SHP77 treated with DMSO at 0.1 percent for 48 hours (cell line): Measurements from ENCODE around the gene SH2D2A.

Experiments used
- DNase-seq: peaks from one replicate; lab custom pipeline; 2025; lab: John Stamatoyannopoulos, UW

Gene SH2D2A

DNA sequence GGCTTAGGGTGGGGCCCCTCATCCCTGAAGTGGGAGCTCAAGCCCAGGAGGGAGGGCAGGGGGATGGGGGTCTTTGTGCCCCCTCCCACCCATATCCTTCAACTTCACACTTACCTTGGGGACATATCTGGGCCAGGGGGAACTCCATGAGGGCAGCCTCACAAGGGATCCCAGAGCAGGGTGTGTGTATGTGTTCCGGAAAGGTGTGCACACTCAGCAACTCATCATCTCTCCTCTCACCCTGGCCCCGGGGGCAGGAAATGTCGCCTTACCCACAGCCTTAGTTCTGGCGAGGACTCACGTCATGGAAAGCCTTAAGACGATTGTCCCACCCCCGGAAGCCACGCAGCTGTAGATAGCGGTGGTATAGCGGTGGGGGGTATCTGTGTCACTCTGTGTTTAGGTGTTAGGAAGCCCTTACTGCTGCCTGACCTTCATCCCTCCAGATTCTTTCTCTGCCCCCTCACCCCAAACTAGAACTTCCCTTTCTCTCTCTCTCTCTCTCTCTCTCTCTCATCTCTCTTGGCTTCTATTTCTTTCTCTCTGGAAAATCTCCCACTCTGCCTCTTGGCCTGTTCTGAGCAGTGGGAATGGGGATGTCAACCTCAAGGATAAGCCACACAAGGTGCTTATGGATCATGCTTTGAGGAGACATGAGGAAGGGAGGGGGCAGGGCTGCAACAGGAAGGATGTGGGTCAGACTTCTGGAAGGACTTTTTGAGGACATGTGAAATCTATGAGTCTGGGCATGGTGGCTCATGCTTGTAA is at the start of gene SH2D2A:
SH2D2A (minus strand) TSS at position 288 of the 768 bp plus-strand sequence; CDS start at position 148, 140 bp downstream.
- DNase-seq, result no peak

DNA sequence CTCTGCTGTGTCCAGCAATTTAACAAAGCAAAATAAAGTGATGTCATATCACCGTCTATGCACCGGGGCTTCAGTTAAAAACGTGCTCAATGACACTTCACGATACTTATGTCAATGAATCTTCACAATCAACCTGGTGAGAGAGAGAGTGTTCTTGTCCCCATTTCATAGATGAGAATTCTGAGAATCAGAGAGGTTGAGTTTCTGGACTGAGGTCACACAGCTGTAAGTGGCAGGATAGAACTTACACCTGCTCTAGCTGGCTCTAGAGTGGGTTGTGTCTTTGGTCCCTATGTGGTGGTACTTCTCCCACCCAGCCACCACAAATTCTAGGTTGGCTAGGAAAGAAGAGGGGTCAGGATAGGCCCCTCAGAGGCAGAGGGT is 49.2 kb upstream of the SH2D2A start:
- no peak for DNase-seq

- no peak for DNase-seq
Observed at GRCh38 chr1:156865258-156865657, 48.6 kb upstream of the SH2D2A start.

DNA sequence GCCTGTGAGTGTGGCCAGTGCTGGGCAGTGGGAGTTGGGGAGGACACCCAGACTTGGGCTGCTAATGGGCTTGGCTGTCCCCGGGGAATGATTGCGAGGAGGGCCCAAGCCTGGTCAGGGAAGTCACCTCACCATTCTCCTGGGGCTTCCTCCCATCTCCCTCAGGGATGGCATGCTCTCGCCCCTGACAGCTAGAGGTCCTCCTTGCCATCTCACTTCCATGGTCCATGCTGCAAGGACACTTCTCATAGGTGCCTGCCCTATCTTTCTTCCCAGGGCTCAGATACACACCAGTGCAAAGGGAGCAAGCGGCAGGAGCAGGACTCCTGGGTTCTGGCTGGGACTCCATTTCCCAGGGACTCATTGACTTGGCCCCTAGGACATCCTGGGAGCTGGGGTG is 48.1 kb upstream of the SH2D2A start:
- no peak for DNase-seq

GRCh38 chr1:156863631-156864030 is 47.0 kb upstream of the SH2D2A start:
- DNase-seq, result no peak

DNA sequence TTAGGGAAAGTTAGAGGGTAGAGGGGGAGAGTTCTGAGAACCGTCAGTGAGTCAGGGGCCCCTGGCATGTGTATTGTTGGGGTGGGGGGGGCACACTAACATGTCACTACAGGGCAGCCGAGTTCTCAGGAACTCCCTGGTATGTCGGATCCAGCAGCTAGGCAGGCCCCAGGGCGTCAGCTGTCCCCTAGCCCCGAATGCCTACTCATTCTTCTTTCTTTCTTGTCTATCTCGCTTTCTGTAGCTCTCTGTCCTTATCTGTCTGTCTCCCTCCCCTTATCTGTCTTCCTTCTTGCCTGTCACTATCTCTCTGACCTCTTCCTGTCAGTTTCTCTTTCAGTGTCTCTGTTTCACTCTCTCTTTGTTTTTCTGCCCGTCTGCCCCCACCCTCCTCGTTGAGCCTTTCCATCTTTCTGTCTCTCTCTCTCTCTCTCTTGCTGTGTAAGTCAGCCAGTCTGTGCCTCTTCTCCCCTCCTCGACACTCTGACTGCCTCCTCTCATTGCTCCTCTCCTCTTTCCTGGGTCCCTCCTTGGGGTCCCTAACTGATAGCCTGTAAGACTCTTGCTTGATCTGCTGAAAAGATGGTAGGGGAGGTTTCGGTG is 46.5 kb upstream of the SH2D2A start:
- DNase-seq, result no peak

DNA sequence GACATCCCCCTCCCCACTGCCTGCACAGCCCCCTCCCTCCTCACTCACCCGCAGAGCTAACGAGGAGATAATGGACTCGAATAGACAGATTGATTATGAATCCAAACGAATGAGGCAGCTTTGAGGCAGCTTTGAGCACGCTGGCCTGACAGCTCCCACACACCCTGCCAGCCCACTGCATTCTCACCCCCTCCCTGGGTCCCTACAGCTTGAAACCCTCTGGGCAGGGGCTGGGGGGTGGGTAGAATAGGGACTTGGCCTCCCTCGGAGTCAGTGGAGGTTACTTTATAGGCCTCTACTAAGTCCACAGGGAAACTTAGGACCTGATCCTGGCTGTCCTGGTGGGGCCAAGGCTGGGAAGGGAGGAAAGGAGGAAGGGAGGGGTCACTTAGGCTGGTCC is 45.9 kb upstream of the SH2D2A start:
- no peak for DNase-seq

GRCh38 chr1:156860628-156861423 is 44.2 kb upstream of the SH2D2A start, which contains the start of gene NTRK1:
NTRK1 (plus strand) TSS chr1:156860865; CDS start chr1:156860935, 70 bp downstream.
- peak; percentile 59 for DNase-seq

GRCh38 chr1:156860113-156860627 is 43.5 kb upstream of the SH2D2A start:
- DNase-seq, result no peak

- no peak for DNase-seq
Observed at GRCh38 chr1:156859523-156860112, 43.0 kb upstream of the SH2D2A start.

GRCh38 chr1:156858959-156859522 is 42.4 kb upstream of the SH2D2A start, which contains the start of gene INSRR:
INSRR (minus strand) TSS chr1:156859117; CDS start chr1:156858621, 496 bp downstream.
- no peak for DNase-seq

- no peak for DNase-seq
Observed at GRCh38 chr1:156858555-156858956, 41.9 kb upstream of the SH2D2A start.

DNA sequence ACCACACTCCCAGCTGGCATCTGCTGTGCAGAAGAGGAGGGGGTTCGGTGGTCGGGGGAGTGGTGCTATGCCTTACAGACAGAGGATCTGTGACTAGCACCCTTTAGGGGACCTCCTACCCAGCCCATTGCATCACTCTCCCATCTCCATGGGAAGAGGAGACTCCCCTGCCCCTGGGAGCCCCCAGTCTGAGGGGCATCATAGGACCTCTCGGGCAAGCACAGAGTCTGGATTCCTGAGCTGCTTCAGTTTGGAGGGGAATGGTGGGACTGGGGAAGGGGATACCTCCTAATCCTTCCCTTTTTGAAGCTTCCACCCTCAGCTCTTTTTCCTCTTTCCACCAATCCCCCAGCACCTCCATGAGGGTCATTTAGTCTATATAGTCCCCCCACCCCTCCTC is 40.9 kb upstream of the SH2D2A start:
- DNase-seq, result no peak

GRCh38 chr1:156856282-156856785 is 39.7 kb upstream of the SH2D2A start:
- DNase-seq, result no peak

- DNase-seq, result no peak
Observed at GRCh38 chr1:156854634-156855033, 38.0 kb upstream of the SH2D2A start.

GRCh38 chr1:156853761-156854160 is 37.1 kb upstream of the SH2D2A start:
- DNase-seq, result no peak

- DNase-seq, result peak; percentile 99
Observed at GRCh38 chr1:156852418-156852874, 35.8 kb upstream of the SH2D2A start.

DNA sequence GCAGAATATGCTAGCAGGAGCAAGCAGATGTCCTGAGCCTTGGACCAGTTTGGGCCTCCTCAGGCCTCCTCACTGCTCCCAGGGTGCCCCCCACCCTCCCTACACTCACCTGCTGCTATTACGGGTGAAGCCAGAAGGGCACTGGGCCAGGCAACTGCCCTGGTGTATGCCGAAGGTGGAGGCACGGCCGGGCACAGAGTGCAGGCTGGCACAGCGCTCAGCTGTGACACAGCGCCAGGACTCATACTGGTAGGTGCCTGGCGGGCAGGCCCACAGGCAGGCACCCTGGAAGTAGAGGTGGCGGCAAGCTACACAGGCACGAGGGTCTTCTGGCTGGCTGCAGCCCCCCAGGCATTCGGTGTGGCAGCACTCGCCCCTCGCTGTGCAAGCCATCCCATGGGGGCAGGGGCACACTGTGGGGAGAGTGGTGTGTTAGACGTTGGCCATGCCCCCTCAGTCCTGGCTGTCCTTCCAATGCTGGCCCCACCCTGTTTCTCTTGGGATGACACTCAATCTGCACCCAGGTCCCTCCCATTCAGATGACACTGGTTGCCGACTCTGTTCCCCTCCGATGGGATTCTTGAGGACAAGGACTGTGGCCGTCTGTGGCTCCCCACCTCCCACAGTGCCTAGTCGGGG is 35.2 kb upstream of the SH2D2A start:
- DNase-seq, result no peak

GRCh38 chr1:156849151-156849496 is 32.5 kb upstream of the SH2D2A start:
- no peak for DNase-seq

DNA sequence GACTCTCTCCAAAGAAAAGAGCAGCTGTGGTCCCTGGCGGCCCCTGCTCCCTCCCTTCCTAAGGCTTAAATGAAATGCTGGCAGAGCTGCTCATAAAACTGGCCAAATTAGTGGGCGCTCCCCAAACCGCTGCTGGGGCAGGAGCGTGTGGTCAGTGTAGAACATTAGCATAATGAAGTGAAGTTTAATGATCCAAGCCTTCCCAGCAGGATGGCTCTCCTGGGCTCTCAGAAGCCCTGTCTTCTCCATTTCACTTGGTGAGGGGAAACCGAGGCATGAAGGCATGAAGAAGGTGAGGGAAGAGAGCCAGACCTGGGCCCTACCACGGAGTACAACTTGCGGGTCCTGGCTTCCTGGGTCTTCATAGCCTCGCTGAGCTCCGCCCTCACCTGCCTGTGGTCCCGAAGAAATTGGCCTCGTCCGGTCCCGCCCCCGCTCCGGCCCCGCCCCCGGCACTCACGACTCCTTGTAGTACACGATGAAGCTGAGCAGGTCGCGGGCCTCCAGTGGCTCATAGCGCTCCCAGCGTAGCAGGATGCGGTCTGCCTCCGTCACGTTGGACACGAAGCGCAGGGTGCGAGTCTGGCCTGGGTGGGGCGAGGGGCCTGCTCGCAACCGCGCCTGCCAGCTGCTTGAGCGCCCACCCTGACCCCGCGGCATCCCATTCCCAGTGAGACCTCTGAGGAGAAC is 32.0 kb upstream of the SH2D2A start:
- no peak for DNase-seq
